Loucy (cell line): ENCODE measurements around the gene NF1.

Experiments
- H2AFZ ChIP-seq: fragments of 200-600 bp; sonication (generic); 2 replicates; pipeline ENCODE4 v1.6.0; 2016; ENCODE audit warnings: antibody characterized with exemption, mild to moderate bottlenecking, low read length, moderate library complexity
- H3F3A ChIP-seq: fragments of 200-600 bp; 2 replicates; pipeline ENCODE4 v1.6.0; 2016; ENCODE audit warnings: antibody characterized with exemption, low read depth, mild to moderate bottlenecking
- H3K27me3 ChIP-seq: fragments of 200-600 bp; sonication (generic); 2 replicates; pipeline ENCODE4 v1.6.1; 2014; ENCODE audit warnings: low read length, mild to moderate bottlenecking; ENCODE audit not compliant: insufficient read depth, poor library complexity, severe bottlenecking
- H3K36me3 ChIP-seq: fragments of 200-600 bp; sonication (generic); 2 replicates; pipeline ENCODE4 v1.6.1; 2016; ENCODE audit warnings: low read length; ENCODE audit not compliant: insufficient read depth
- H3K4me1 ChIP-seq: fragments of 200-600 bp; sonication (generic); 2 replicates; pipeline ENCODE4 v1.5.1; 2014; ENCODE audit warnings: low read length, mild to moderate bottlenecking; ENCODE audit not compliant: insufficient read depth, poor library complexity, severe bottlenecking
- H3K4me2 ChIP-seq: fragments of 200-600 bp; sonication (generic); 2 replicates; pipeline ENCODE4 v1.6.0; 2014; ENCODE audit warnings: antibody characterized with exemption, low read length, low read depth, mild to moderate bottlenecking; ENCODE audit not compliant: poor library complexity, severe bottlenecking
- H3K4me3 ChIP-seq: fragments of 200-600 bp; sonication (generic); 2 replicates; pipeline ENCODE4 v1.5.1; 2014; ENCODE audit warnings: low read length, mild to moderate bottlenecking, mixed read lengths; ENCODE audit not compliant: poor library complexity, severe bottlenecking
- H3K79me2 ChIP-seq: fragments of 200-600 bp; sonication (generic); 2 replicates; pipeline ENCODE4 v1.6.1; 2014; ENCODE audit warnings: low read length; ENCODE audit not compliant: insufficient read depth
- H3K9ac ChIP-seq: fragments of 200-600 bp; sonication (generic); 2 replicates; pipeline ENCODE4 v1.6.0; 2014; ENCODE audit warnings: mild to moderate bottlenecking, low read depth, low read length, moderate library complexity; ENCODE audit not compliant: poor library complexity, severe bottlenecking
- H3K9me2 ChIP-seq: fragments of 200-600 bp; sonication (generic); replicated peaks from 2 replicates; pipeline ENCODE4 v1.6.1; 2016; ENCODE audit warnings: low read depth, low read length, mixed read lengths
- H3K9me3 ChIP-seq: fragments of 200-600 bp; sonication (generic); 2 replicates; pipeline ENCODE4 v1.6.1; 2014; ENCODE audit warnings: mild to moderate bottlenecking, antibody characterized with exemption, low read length, low read depth; ENCODE audit not compliant: insufficient read depth
- H4K20me1 ChIP-seq: fragments of 200-600 bp; sonication (generic); 2 replicates; pipeline ENCODE4 v1.6.0; 2014; ENCODE audit warnings: antibody characterized with exemption, low read length, mild to moderate bottlenecking; ENCODE audit not compliant: insufficient read depth, poor library complexity, severe bottlenecking
- CTCF ChIP-seq: fragments of 200-600 bp; sonication (generic); conservative IDR thresholded peaks from 2 replicates; pipeline ENCODE4 v1.5.1; 2014; ENCODE audit warnings: mild to moderate bottlenecking, antibody characterized with exemption, low read length
- EZH2phosphoT487 ChIP-seq: fragments of 200-600 bp; IDR thresholded peaks from 2 replicates; pipeline ENCODE4 v1.6.1; 2018; ENCODE audit warnings: antibody characterized with exemption, mild to moderate bottlenecking, moderate library complexity, borderline replicate concordance

The NF1 gene

GRCh38 chr17:31279401-31279800 lies 184.6 kb downstream of the NF1 start:
- Histone ChIP-seq H3K79me2 (no peaks in the 10 kb centered on the region), H3K36me3 (peaks cover 11% of the 10 kb centered on the region), H3K4me3 (no peak overlapping the region), H3K9ac (no peak overlapping the region), H3K4me1 (peaks cover 7% of the 10 kb centered on the region), H3K9me2 (no peaks in the 10 kb centered on the region), H3K27me3 (no peaks in the 10 kb centered on the region), H2AFZ (no peak overlapping the region), H3F3A (no peaks in the 10 kb centered on the region), H3K9me3 (no peaks in the 10 kb centered on the region), H3K4me2 (no peak overlapping the region), H4K20me1 (no peaks in the 10 kb centered on the region)
- no peak for TF ChIP-seq CTCF
- no peak for TF ChIP-seq EZH2phosphoT487

- TF ChIP-seq CTCF (no peak), EZH2phosphoT487 (no peak)
- Histone ChIP-seq H3K9me3 (no peaks in the 10 kb centered on the region), H4K20me1 (no peaks in the 10 kb centered on the region), H3K9ac (no peak overlapping the region), H3K27me3 (no peaks in the 10 kb centered on the region), H3K79me2 (no peaks in the 10 kb centered on the region), H3K4me2 (no peak overlapping the region), H2AFZ (no peak overlapping the region), H3K9me2 (no peaks in the 10 kb centered on the region), H3F3A (no peaks in the 10 kb centered on the region), H3K4me1 (peaks cover 7% of the 10 kb centered on the region), H3K4me3 (no peak overlapping the region), H3K36me3 (peaks cover 4% of the 10 kb centered on the region)
Observed at GRCh38 chr17:31281061-31281460, 186.3 kb downstream of the NF1 start.

GRCh38 chr17:31283841-31284240 lies 189.1 kb downstream of the NF1 start:
- Histone ChIP-seq H3K4me1 (peaks cover 5% of the 10 kb centered on the region), H2AFZ (no peak overlapping the region), H3K4me3 (no peak overlapping the region), H3K9ac (no peak overlapping the region), H3K36me3 (no peaks in the 10 kb centered on the region), H3F3A (0 out of 2 replicates have a peak, but pooled peaks cover 3% of the 10 kb centered on the region), H3K9me3 (no peaks in the 10 kb centered on the region), H3K79me2 (no peaks in the 10 kb centered on the region), H3K27me3 (no peaks in the 10 kb centered on the region), H3K4me2 (no peak overlapping the region), H4K20me1 (no peaks in the 10 kb centered on the region), H3K9me2 (no peaks in the 10 kb centered on the region)
- no peak for TF ChIP-seq CTCF
- no peak for TF ChIP-seq EZH2phosphoT487
